Activated CD4-positive, alpha-beta memory T cell treated with anti-CD3 and anti-CD28 coated beads, Interleukin-2, amount 10 ng/mL, durations not matched to agents 7 days and 5 days (primary cell): ENCODE results near the gene RASD1. TPM values are rescaled to one million over a fixed set of nuclear protein-coding genes. Genes with fewer than 3 reads are reported as not detected.
"Not testable (repeated sequence)": the region's sequence is repeated elsewhere in the genome, so short reads cannot be mapped to it uniquely, and the experiment has no call there.

Source experiments
- CTCF ChIA-PET: fragments of 350-600 bp; sonication (Branson Sonifier 250); formaldehyde crosslinking; loops from one replicate; lab custom pipeline; 2021; ENCODE audit warnings: antibody characterized with exemption, inconsistent platforms; lab: Charles Lee
- POLR2A ChIA-PET: fragments of 350-600 bp; sonication (Branson Sonifier 250); formaldehyde crosslinking; loops from one replicate; lab custom pipeline; 2021; ENCODE audit warnings: antibody characterized with exemption; lab: Charles Lee
- DNase-seq: peaks from one replicate; pipeline ENCODE4 v3.0.0-alpha.2; 2020
- H3K27ac Mint-ChIP-seq: one replicate; pipeline ENCODE4 v1.8.0; 2021; ENCODE audit warnings: mild to moderate bottlenecking, mixed read lengths
- H3K27me3 Mint-ChIP-seq: one replicate; pipeline ENCODE4 v1.8.0; 2021; ENCODE audit warnings: mixed read lengths
- H3K36me3 Mint-ChIP-seq: one replicate; pipeline ENCODE4 v1.8.0; 2021; ENCODE audit warnings: low read depth, mixed read lengths
- H3K4me1 Mint-ChIP-seq: one replicate; pipeline ENCODE4 v1.8.0; 2021; ENCODE audit warnings: mixed read lengths
- H3K4me3 Mint-ChIP-seq: one replicate; pipeline ENCODE4 v1.8.0; 2021; ENCODE audit warnings: mild to moderate bottlenecking, mixed read lengths
- H3K9me3 Mint-ChIP-seq: one replicate; pipeline ENCODE4 v1.8.0; 2021; ENCODE audit warnings: mixed read lengths
- total RNA-seq, 2 experiments: library from RNA; stranded (reverse); gene quantifications; one replicate each; pipeline ENCODE4 v1.2.3, GENCODE V29; 2021

Gene RASD1
- total RNA-seq, 2 experiments from 2014 or later: 1.5 to 2.0 TPM

DNA sequence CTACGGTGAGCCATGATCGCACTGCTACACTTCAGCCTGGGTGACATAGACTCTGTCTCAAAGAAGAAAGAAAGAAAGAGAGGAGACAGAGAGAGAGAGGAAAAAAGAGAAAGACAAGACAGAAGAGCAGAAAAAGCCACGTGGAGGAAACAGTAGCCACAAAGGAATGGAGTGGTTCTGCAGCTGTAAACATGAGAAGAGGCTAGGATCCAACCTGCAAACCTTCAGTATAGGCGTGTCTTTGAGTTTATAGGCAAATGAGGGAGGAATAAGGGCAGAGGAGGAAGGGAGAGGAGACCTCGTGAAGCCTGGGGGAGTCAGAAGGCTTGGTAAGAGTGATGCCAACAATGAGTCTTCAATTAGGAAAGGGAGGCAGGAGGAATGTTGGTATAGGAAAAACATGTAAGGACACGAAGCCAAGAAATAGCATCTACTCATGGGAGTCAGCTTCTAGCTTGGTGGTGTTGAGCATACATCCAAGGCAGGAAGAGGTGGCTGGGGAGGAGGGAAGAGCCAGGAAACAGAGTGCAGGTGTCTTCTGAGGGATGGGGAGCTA, 15.5 kb downstream of the RASD1 start:
- Mint-ChIP-seq H3K27ac (no peak overlapping the region), H3K4me1 (peaks cover 72% of the 10 kb centered on the region), H3K36me3 (peaks cover 28% of the 10 kb centered on the region), H3K4me3 (no peak overlapping the region), H3K27me3 (no peaks in the 10 kb centered on the region), H3K9me3 (no peaks in the 10 kb centered on the region)
- CTCF ChIA-PET: no interaction called here
- POLR2A ChIA-PET: interaction anchor here (1.6 kb wide), 1 partner anchor 16 kb away, joined by 4 read pairs; no protein-coding TSS in a partner anchor
- no peak for DNase-seq

DNA sequence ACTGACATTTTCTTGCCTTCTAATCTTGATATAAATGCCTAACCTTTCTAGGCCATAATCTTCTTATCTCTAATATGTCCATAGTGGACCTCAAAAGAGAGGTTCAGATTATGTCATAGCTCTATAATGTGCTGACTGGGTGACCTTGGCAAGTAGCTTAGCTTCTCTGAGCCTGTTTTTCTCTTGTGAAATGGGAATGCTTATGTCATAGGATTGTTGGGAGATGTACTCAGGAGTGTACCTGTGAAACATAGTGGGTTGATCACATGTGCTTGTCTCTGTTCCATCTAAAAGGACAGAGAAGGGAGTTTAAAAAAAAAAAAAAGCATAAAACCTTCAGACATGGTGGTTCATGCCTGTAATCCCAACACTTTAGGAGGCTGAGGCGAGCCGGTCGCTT, 17.0 kb downstream of the RASD1 start:
- DNase-seq: no peak
- Mint-ChIP-seq H3K27ac (no peak overlapping the region), H3K9me3 (no peaks in the 10 kb centered on the region), H3K27me3 (peaks cover under 1% of the 10 kb centered on the region), H3K4me3 (no peak overlapping the region), H3K36me3 (peaks cover 22% of the 10 kb centered on the region), H3K4me1 (peaks cover 65% of the 10 kb centered on the region)
- POLR2A ChIA-PET: no interaction called here
- CTCF ChIA-PET: interaction anchor here (1.0 kb wide), 1 partner anchor 90 kb away, joined by 3 read pairs; no protein-coding TSS in a partner anchor

DNA sequence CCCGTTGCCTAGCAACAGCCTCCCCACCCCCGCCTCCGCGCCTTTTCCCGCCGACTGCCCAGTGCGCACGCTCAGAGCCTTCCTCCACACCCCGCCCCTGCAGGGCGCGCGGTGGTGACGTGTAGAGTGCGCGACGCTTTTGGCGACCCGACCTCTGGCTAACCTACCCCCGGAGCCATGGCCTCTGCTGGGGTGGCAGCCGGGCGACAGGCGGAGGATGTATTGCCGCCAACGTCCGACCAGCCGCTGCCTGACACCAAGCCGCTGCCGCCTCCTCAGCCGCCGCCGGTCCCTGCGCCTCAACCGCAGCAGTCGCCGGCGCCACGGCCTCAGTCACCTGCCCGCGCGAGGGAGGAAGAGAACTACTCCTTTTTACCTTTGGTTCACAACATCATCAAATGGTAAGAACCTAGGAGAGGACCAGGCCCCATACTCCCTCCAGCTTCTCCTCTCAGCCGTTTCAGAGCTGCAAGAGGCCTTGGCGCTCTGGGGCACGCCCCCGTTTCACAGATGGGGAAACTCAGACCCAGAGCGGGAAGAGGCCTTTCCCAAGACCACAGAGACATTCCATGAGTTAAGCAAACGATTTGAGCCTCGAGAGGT, 19.2 kb downstream of the RASD1 start, which contains the start of gene MED9:
Gene MED9 (plus strand): TSS at position 136 of the 603 bp plus-strand sequence. CDS start 42 bp downstream, at position 178.
- Mint-ChIP-seq H3K27me3 (peaks cover 17% of the 10 kb centered on the region), H3K36me3 (peaks cover 16% of the 10 kb centered on the region), H3K4me1 (peaks cover 54% of the 10 kb centered on the region), H3K27ac (peak within 1 kb of the TSS; percentile 77), H3K4me3 (peak within 1 kb of the TSS; percentile 90), H3K9me3 (no peaks in the 10 kb centered on the region)
- POLR2A ChIA-PET: interaction anchor here (1.0 to 1.2 kb wide), 3 partner anchors 13 to 85 kb away, joined by 3 read pairs; no protein-coding TSS in a partner anchor
- CTCF ChIA-PET: interaction anchor here (0.7 kb wide), 2 partner anchors 20 to 503 kb away, joined by 3 to 4 read pairs; partner anchors contain the start of gene RASD1
- peak; percentile 94 for DNase-seq

DNA sequence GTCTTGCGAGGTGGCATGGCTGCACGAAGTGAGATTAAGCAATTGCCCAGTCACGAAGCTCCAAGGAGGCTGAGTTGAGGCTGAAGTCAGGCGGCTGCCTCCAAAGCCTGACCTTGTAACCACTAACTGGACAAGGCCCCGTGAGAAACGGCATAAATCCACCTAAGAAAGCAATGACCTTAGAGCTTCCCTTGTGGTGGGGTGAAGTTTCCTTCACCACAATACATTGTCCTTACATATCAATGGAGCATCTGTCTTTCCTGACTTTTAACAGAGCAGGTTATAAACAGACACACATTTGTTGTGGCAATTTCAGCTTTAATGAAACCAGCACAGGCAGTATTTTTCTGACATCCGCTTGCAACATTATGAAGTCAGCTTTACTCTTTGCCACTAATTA, 21.9 kb downstream of the RASD1 start:
- ChIA-PET POLR2A (no interaction called here), CTCF (interaction anchor here (1.0 kb wide), 1 partner anchor 22 kb away, joined by 3 read pairs; no protein-coding TSS in a partner anchor)
- Mint-ChIP-seq H3K27me3 (peaks cover 26% of the 10 kb centered on the region), H3K4me1 (peaks cover 32% of the 10 kb centered on the region), H3K9me3 (no peaks in the 10 kb centered on the region), H3K27ac (no peak overlapping the region), H3K4me3 (no peak overlapping the region), H3K36me3 (peaks cover 6% of the 10 kb centered on the region)
- DNase-seq: no peak

DNA sequence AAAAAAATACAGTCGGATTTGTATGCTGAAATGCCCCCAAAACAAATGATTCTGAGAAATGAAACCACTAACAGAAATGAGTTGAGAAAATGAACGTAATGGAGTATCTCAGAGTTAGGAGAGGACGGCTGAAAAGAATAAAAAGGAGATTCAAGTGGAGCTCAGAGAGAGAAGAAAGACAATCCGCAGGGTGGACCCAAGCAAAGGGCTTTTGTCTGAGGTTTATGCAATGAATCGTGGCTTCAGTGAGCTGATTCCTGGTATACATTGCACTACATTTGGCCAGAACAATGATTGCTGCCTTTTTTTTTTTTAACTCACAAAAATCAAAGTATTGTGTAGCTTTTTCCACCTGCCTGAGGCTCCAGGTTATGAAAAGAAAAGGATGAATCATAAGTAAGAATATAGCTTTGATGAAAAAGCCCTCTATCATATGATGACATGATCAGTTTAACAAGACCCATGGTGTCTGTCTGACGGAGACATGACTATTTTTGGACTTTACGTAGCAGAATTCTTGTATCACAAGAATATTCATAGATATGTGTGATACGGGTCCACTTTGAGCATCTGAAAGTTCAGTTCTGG, 23.8 kb downstream of the RASD1 start:
- peaks cover 3% of the 10 kb centered on the region for H3K36me3 Mint-ChIP-seq
- no peak for DNase-seq
- ChIA-PET CTCF (interaction anchor here (1.7 kb wide), 1 partner anchor 24 kb away, joined by 5 read pairs; the partner anchor contains the start of gene RASD1), POLR2A (interaction anchor here (0.5 kb wide), 1 partner anchor 125 kb away, joined by 3 read pairs; no protein-coding TSS in a partner anchor)
- no peaks in the 10 kb centered on the region for H3K9me3 Mint-ChIP-seq
- no peak overlapping the region for H3K27ac Mint-ChIP-seq
- peaks cover 29% of the 10 kb centered on the region for H3K27me3 Mint-ChIP-seq
- H3K4me1 Mint-ChIP-seq: peaks cover 14% of the 10 kb centered on the region
- no peak overlapping the region for H3K4me3 Mint-ChIP-seq

DNA sequence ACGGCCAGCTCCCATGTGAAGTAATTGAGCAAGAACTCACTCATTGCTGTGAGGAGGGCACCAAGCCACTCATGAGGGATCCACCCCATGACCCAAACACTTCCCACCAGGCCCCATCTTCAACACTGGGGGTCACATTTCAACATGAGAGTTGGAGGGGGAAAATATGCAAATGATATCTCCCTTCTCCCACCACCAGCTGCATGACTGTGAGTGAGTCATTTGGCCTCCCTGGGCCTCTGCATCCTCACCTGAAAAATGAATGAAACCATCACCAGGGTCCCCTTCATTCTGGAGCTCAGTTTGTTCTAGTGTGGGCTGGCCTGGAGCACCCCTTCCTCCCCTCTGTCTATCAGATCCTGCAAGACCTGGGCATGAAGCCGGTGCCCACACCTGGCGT, 26.2 kb downstream of the RASD1 start:
- H3K4me1 Mint-ChIP-seq: no peaks in the 10 kb centered on the region
- CTCF ChIA-PET: no interaction called here
- H3K27ac Mint-ChIP-seq: no peak overlapping the region
- no peak overlapping the region for H3K4me3 Mint-ChIP-seq
- no peaks in the 10 kb centered on the region for H3K9me3 Mint-ChIP-seq
- POLR2A ChIA-PET: no interaction called here
- no peak for DNase-seq
- peaks cover 39% of the 10 kb centered on the region for H3K27me3 Mint-ChIP-seq
- no peaks in the 10 kb centered on the region for H3K36me3 Mint-ChIP-seq

DNA sequence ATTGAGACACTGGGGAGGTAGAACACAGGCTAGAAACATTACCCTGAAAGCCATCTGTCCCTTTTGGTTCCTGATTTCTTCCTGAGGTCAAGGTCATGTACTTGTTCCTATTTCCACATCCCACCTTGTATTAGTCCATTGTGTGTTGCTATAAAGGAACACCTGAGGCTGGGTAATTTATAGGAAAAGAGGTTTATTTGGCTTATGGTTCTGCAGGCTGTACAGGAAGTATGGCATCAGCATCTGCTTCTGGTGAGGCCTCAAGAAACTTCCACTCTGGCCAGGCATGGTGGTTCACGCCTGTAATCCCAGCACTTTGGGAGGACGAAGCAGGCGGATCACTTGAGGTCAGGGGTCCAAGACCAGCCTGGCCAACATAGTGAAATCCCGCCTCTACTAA, 26.8 kb downstream of the RASD1 start:
- ChIA-PET CTCF (interaction anchor here (0.7 kb wide), 1 partner anchor 27 kb away, joined by 3 read pairs; no protein-coding TSS in a partner anchor), POLR2A (no interaction called here)
- no peak for DNase-seq
- H3K9me3 Mint-ChIP-seq: no peaks in the 10 kb centered on the region
- H3K36me3 Mint-ChIP-seq: no peaks in the 10 kb centered on the region
- no peak overlapping the region for H3K4me3 Mint-ChIP-seq
- no peak overlapping the region for H3K27ac Mint-ChIP-seq
- H3K27me3 Mint-ChIP-seq: peaks cover 39% of the 10 kb centered on the region
- no peaks in the 10 kb centered on the region for H3K4me1 Mint-ChIP-seq

DNA sequence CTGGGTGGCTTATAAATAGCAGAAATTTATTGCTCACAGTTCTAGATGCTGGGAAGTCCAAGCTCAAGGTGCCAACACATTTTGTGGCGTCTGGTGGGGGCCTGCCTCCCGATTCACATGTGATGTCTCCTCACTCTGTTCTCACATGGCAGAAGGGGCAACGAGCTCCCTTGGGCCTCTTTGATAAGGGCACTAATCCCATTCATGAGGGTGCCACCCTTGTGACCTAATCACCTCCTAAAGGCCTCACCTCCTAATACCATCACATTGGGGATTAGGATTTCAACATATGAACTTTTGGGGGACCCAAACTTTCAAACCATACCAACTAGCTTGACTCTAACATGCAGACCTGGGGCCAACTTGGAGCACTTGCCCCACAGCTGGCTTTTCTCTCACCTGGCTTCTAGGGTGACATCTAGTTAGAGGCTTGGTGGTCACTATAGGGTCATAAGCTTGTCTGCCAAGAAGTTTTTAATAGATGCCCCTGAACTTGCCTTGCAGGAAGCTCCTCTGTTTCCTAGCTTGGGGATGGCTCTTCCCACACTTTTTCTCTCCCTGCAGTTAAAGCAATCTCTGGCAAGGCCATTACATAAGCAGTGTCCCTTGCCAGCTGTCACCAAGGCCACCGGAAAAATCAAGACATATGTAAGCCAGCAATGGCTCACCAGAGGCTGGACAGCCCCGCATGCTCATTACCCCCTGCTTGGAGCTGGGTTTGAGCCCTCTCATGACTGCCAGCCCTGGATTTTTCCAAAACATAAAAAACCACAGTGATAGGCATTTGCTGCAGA, 27.8 kb downstream of the RASD1 start:
- DNase-seq: no peak
- H3K4me1 Mint-ChIP-seq: no peaks in the 10 kb centered on the region
- H3K4me3 Mint-ChIP-seq: no peak overlapping the region
- no peaks in the 10 kb centered on the region for H3K9me3 Mint-ChIP-seq
- CTCF ChIA-PET: interaction anchor here (0.7 to 1.4 kb wide), 2 partner anchors 28 to 29 kb away, joined by 3 to 4 read pairs; no protein-coding TSS in a partner anchor
- H3K27me3 Mint-ChIP-seq: peaks cover 37% of the 10 kb centered on the region
- H3K36me3 Mint-ChIP-seq: no peaks in the 10 kb centered on the region
- no peak overlapping the region for H3K27ac Mint-ChIP-seq
- POLR2A ChIA-PET: no interaction called here

DNA sequence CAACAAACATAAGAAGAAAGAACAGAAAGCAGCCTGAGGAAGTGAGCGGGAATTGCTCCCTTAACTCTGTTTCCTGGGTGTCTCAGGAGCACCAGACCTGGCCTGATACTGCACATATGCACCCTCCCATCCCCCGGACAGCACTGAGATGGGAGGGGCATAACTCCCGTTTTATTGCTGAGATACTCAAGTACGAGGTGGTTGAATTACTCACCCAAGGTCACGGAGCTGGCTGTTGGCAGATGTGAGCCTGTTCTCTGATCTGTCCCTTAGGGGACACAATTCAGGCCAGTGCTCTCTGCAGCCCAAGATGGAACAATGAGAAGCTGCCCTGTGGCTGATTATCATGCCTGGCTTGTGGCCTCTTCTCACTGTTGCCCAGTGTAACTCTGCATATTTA, 28.5 kb downstream of the RASD1 start:
- Mint-ChIP-seq H3K27me3 (peaks cover 30% of the 10 kb centered on the region), H3K4me1 (no peaks in the 10 kb centered on the region), H3K9me3 (no peaks in the 10 kb centered on the region), H3K36me3 (no peaks in the 10 kb centered on the region), H3K4me3 (no peak overlapping the region), H3K27ac (no peak overlapping the region)
- no peak for DNase-seq
- POLR2A ChIA-PET: no interaction called here
- CTCF ChIA-PET: interaction anchor here (1.4 kb wide), 1 partner anchor 29 kb away, joined by 4 read pairs; no protein-coding TSS in a partner anchor

DNA sequence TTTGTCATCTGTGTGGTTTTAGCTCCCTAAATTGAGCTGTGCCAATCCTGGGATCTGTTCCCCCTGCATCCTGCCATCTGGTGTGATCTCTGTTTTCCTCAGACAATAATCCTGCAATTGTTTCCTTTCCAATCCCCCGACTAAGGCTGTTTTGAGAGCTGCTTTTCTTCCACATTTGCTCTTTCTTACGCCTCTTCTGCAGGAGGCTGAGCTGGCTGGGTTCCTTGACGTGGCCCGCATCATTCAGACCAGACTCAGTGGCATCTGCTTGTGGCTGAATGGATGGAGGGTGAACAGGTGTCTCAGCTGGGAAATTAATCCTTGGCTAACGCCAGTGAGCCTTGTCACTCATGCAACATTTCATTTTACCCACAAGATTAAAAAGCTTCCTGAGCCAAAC, 29.2 kb downstream of the RASD1 start:
- H3K4me3 Mint-ChIP-seq: no peak overlapping the region
- H3K36me3 Mint-ChIP-seq: no peaks in the 10 kb centered on the region
- DNase-seq: no peak
- H3K9me3 Mint-ChIP-seq: no peaks in the 10 kb centered on the region
- ChIA-PET POLR2A (no interaction called here), CTCF (interaction anchor here (0.6 to 1.4 kb wide), 2 partner anchors 14 to 30 kb away, joined by 3 to 4 read pairs; no protein-coding TSS in a partner anchor)
- H3K27me3 Mint-ChIP-seq: peaks cover 24% of the 10 kb centered on the region
- H3K4me1 Mint-ChIP-seq: no peaks in the 10 kb centered on the region
- H3K27ac Mint-ChIP-seq: no peak overlapping the region

DNA sequence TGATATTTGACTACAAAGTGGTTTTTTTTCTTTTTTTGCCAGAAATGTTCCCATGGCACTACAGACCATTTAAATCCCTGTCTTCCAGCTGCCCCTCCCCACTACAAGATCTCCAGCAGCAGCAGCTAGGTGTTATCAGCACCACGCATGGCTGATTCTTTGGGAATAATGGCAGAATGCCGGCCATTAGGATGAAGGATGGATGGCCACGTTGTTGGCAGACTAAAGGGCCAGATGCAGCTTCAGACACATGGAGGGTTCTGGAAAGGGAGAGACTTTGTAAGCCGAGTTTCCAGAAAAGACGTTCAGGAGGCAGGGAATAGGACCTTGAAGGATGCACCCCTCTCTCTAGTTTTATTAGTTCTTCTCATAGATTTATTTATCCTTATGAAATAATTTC, 29.7 kb downstream of the RASD1 start:
- no peaks in the 10 kb centered on the region for H3K9me3 Mint-ChIP-seq
- POLR2A ChIA-PET: no interaction called here
- CTCF ChIA-PET: interaction anchor here (0.6 to 0.8 kb wide), 2 partner anchors 13 to 31 kb away, joined by 3 to 4 read pairs; no protein-coding TSS in a partner anchor

DNA sequence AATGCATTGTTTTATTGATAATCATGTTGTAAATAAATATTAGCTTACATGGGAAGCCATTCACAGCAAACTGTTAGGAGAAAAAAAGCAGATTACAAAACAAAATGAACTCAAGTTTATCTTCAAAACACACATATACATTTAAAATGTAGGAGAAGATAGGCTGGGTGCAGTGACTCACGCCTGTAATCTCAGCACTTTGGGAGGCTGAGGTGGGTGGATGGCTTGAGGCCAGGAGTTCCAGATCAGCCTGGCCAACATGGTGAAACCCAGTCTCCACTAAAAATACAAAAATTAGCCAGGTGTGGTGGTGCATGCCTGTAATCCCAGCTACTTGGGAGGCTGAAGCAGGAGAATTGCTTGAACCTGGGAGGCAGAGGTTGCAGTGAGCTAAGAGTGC, 30.3 kb downstream of the RASD1 start:
- CTCF ChIA-PET: interaction anchor here (0.8 kb wide), 1 partner anchor 31 kb away, joined by 4 read pairs; no protein-coding TSS in a partner anchor

More for the DNA sequence above, 29.7 kb downstream of the RASD1 start:
- H3K27ac Mint-ChIP-seq: no peak overlapping the region
- H3K27me3 Mint-ChIP-seq: peaks cover 22% of the 10 kb centered on the region
- H3K4me1 Mint-ChIP-seq: no peaks in the 10 kb centered on the region
- DNase-seq: no peak
- no peaks in the 10 kb centered on the region for H3K36me3 Mint-ChIP-seq
- no peak overlapping the region for H3K4me3 Mint-ChIP-seq

More for the DNA sequence above, 30.3 kb downstream of the RASD1 start:
- H3K9me3 Mint-ChIP-seq, H3K27ac Mint-ChIP-seq, H3K4me1 Mint-ChIP-seq, H3K36me3 Mint-ChIP-seq, H3K4me3 Mint-ChIP-seq, DNase-seq, POLR2A ChIA-PET: not testable (repeated sequence)
- peaks cover 20% of the 10 kb centered on the region for H3K27me3 Mint-ChIP-seq
